GM12872 (cell line): ENCODE measurements around the gene ATAD1.

ENCODE experiments used
- TF ChIP-seq, protein P1 (sequence below): IDR thresholded peaks from 3 replicates; pipeline ENCODE4 v1.5.1; 2011; ENCODE audit warnings: low read depth, mild to moderate bottlenecking, low read length, moderate library complexity; ENCODE audit not compliant: insufficient read depth

ATAD1 gene

DNA sequence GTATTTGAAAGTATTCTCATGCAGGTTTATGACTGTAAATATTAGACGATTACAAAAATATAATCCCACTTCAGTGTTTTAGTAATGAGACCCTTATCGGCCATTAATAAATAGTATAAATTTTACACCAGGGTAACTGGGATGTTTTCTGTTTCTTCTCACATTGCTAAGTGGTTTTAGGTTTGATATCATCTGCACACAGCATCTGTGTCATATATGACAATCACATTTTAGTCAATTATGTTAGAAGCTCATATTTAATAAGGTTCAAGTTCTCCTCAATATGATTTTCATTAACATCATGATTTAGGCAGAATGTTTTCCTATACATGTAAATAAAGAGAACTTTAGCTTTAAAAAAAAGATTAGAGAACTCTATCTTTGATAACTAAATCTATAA, 66.8 kb downstream of the ATAD1 start:
- TF ChIP-seq, protein P1, sequence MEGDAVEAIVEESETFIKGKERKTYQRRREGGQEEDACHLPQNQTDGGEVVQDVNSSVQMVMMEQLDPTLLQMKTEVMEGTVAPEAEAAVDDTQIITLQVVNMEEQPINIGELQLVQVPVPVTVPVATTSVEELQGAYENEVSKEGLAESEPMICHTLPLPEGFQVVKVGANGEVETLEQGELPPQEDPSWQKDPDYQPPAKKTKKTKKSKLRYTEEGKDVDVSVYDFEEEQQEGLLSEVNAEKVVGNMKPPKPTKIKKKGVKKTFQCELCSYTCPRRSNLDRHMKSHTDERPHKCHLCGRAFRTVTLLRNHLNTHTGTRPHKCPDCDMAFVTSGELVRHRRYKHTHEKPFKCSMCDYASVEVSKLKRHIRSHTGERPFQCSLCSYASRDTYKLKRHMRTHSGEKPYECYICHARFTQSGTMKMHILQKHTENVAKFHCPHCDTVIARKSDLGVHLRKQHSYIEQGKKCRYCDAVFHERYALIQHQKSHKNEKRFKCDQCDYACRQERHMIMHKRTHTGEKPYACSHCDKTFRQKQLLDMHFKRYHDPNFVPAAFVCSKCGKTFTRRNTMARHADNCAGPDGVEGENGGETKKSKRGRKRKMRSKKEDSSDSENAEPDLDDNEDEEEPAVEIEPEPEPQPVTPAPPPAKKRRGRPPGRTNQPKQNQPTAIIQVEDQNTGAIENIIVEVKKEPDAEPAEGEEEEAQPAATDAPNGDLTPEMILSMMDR: no peak

DNA sequence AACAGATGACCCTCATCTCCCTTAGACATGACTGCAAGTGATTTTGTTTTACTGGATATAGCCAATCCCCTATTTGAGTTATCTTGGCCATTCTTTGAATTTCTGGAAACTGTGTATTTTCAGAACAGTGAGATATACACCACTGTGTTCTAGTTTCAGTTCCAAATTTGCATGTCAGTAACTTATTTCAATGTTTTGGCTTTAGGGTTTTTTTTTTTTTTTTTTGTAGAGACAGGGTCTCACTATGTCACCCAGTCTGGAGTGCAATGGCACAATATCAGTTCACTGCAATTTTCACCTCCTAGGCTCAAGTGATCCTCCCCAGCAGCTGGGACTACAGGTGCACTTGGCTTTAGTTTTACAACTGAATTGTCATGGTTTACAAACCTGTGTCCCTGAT, 67.2 kb downstream of the ATAD1 start:
- TF ChIP-seq, protein P1: no peak

DNA sequence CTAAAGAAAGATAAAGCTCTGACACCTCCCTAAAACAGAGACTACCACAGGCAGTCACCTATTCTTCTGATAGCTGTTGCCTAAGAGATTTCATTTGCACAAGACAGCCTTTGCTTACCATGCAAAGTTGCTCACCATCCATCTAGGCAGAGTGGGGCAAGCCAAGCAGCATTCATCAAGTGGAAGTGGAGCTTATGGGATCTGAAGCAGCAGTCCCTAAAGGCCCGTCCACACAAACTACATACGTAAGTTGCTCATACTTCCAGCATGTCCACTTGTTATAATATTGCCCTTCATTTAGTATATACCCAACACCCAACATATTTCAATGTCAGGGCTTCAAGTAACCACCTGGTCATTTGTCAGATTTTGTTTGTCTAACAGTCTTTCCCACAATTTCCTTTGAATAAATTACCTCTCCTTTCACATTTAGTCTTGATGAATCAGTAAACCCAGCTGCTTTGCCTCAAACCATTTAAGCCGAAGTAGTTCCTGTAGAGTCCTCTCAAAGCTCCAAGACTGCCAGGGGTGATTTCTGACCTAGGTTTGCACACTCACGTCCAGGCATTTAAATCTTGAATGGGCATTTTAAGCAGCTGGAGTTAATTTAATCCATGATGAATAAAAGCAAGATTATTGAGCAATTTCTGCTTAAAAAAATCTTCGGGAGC, 67.9 kb downstream of the ATAD1 start:
- TF ChIP-seq, protein P1: no peak

GRCh38 chr10:87746911-87747310, 71.1 kb downstream of the ATAD1 start:
- TF ChIP-seq, protein P1: no peak

GRCh38 chr10:87744606-87745005, 73.4 kb downstream of the ATAD1 start:
- TF ChIP-seq, protein P1: no peak

- TF ChIP-seq, protein P1: no peak
Observed at GRCh38 chr10:87740254-87740655, 77.8 kb downstream of the ATAD1 start.

GRCh38 chr10:87739703-87740102, 78.3 kb downstream of the ATAD1 start:
- TF ChIP-seq, protein P1: no peak
